ENCODE results near the gene RAB7A. TPM values are rescaled to one million over a fixed set of nuclear protein-coding genes. Genes with fewer than 3 reads are reported as not detected.

Gene RAB7A
- total RNA-seq, 1 donor from 2014 or later: 284 TPM

DNA sequence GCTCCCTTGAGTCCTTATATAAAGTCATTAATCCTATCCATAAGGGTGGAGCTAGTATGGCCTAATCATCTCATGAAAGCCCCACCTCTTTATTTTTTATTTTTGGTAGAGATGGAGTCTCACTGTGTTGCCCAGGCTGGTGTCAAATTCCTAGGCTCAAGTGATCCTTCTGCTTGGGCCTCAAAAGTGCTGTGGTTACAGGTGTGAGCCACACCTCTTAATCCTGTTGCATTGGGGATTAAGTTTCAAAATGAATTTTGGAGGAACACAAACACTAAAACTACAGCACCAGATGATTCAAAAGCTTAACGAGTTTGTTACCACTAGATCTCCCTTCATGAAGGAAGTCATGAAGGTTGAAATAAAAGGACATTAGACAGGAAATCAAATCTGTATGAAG lies 27.7 kb downstream of the RAB7A start:
- DNase-seq (ENCODE audit: extremely low spot score, unreplicated experiment): no peak
- Mint-ChIP-seq H3K36me3 (ENCODE audit: unreplicated experiment) (peaks cover 12% of the 10 kb centered on the region), H3K9me3 (ENCODE audit: unreplicated experiment) (no peaks in the 10 kb centered on the region), H3K27ac (ENCODE audit: unreplicated experiment) (no peak overlapping the region), H3K4me1 (ENCODE audit: unreplicated experiment) (peaks cover 19% of the 10 kb centered on the region), H3K4me3 (ENCODE audit: unreplicated experiment) (no peak overlapping the region), H3K27me3 (ENCODE audit: unreplicated experiment) (no peaks in the 10 kb centered on the region)
- TF ChIP-seq, protein P1, sequence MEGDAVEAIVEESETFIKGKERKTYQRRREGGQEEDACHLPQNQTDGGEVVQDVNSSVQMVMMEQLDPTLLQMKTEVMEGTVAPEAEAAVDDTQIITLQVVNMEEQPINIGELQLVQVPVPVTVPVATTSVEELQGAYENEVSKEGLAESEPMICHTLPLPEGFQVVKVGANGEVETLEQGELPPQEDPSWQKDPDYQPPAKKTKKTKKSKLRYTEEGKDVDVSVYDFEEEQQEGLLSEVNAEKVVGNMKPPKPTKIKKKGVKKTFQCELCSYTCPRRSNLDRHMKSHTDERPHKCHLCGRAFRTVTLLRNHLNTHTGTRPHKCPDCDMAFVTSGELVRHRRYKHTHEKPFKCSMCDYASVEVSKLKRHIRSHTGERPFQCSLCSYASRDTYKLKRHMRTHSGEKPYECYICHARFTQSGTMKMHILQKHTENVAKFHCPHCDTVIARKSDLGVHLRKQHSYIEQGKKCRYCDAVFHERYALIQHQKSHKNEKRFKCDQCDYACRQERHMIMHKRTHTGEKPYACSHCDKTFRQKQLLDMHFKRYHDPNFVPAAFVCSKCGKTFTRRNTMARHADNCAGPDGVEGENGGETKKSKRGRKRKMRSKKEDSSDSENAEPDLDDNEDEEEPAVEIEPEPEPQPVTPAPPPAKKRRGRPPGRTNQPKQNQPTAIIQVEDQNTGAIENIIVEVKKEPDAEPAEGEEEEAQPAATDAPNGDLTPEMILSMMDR (IDR thresholded peaks at IDR 0.05): no peak

DNA sequence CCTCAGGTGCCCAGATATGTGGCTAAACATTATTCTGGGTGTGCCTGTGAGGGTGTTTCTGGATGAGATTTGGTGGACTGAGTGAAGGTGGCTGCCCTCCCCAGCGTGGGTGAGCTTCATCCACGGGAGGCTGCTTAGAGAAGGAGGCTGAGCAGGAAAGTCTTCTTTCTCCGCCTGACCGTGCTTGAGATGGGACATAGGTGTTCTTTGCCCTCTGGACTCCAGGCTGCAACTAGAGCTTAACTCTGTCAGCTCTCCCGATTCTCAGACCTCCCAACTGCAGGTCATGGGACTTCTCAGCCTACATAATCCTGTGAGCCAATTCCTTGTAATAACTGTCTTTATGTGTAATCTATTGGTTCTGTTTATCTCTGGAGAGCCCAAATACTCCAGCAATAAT lies 34.1 kb downstream of the RAB7A start:
- DNase-seq (ENCODE audit: extremely low spot score, unreplicated experiment): no peak
- TF ChIP-seq, protein P1 (IDR thresholded peaks at IDR 0.05): no peak
- Mint-ChIP-seq H3K9me3 (ENCODE audit: unreplicated experiment) (no peaks in the 10 kb centered on the region), H3K4me1 (ENCODE audit: unreplicated experiment) (peaks cover 19% of the 10 kb centered on the region), H3K36me3 (ENCODE audit: unreplicated experiment) (peaks cover 11% of the 10 kb centered on the region), H3K27ac (ENCODE audit: unreplicated experiment) (no peak overlapping the region), H3K4me3 (ENCODE audit: unreplicated experiment) (no peak overlapping the region), H3K27me3 (ENCODE audit: unreplicated experiment) (no peaks in the 10 kb centered on the region)

DNA sequence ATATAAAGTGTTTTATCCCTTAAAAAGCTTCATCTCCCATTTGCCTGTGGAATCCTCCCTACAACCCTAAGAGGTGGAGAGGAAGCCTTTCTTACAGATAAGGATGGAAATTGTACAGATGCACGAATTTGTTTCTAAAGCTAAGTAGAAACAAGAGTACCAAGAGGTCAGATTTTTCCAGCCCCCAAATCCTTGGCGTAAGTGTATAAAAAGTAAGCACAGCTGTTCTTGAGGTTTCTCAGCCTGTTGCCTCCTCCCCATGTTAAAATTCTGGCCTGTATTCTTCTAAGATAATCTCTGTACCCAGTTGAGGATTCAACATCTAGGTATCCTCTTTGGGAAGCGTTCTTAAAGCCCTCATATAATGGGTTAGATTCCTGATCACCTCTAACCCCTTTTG lies 34.9 kb downstream of the RAB7A start:
- Mint-ChIP-seq H3K4me1 (ENCODE audit: unreplicated experiment) (peaks cover 21% of the 10 kb centered on the region), H3K27ac (ENCODE audit: unreplicated experiment) (no peak overlapping the region), H3K27me3 (ENCODE audit: unreplicated experiment) (no peaks in the 10 kb centered on the region), H3K9me3 (ENCODE audit: unreplicated experiment) (no peaks in the 10 kb centered on the region), H3K36me3 (ENCODE audit: unreplicated experiment) (peaks cover 15% of the 10 kb centered on the region), H3K4me3 (ENCODE audit: unreplicated experiment) (no peak overlapping the region)
- DNase-seq (ENCODE audit: extremely low spot score, unreplicated experiment): no peak
- TF ChIP-seq, protein P1 (IDR thresholded peaks at IDR 0.05): no peak

GRCh38 chr3:128761392-128761791 lies 35.4 kb downstream of the RAB7A start:
- DNase-seq (ENCODE audit: extremely low spot score, unreplicated experiment): no peak
- Mint-ChIP-seq H3K9me3 (ENCODE audit: unreplicated experiment) (no peaks in the 10 kb centered on the region), H3K27me3 (ENCODE audit: unreplicated experiment) (no peaks in the 10 kb centered on the region), H3K27ac (ENCODE audit: unreplicated experiment) (no peak overlapping the region), H3K4me3 (ENCODE audit: unreplicated experiment) (no peak overlapping the region), H3K4me1 (ENCODE audit: unreplicated experiment) (peaks cover 26% of the 10 kb centered on the region), H3K36me3 (ENCODE audit: unreplicated experiment) (peaks cover 18% of the 10 kb centered on the region)
- TF ChIP-seq, protein P1 (IDR thresholded peaks at IDR 0.05): no peak

GRCh38 chr3:128763967-128764366 lies 38.0 kb downstream of the RAB7A start:
- H3K9me3 Mint-ChIP-seq (ENCODE audit: unreplicated experiment): no peaks in the 10 kb centered on the region
- H3K4me3 Mint-ChIP-seq (ENCODE audit: unreplicated experiment): no peak overlapping the region
- H3K36me3 Mint-ChIP-seq (ENCODE audit: unreplicated experiment): peaks cover 19% of the 10 kb centered on the region
- peaks cover 43% of the 10 kb centered on the region for H3K4me1 Mint-ChIP-seq (ENCODE audit: unreplicated experiment)
- no peak for DNase-seq (ENCODE audit: extremely low spot score, unreplicated experiment)
- no peaks in the 10 kb centered on the region for H3K27me3 Mint-ChIP-seq (ENCODE audit: unreplicated experiment)
- TF ChIP-seq, protein P1 (IDR thresholded peaks at IDR 0.05): no peak
- H3K27ac Mint-ChIP-seq (ENCODE audit: unreplicated experiment): no peak overlapping the region
